Stimulated activated CD4-positive, alpha-beta T cell treated with anti-CD3 and anti-CD28 coated beads, Interleukin-4, amount 100 ng/mL, for 24 hours (primary cell): ENCODE results near the gene HAPLN2.

Experiments
- DNase-seq: peaks from one replicate; pipeline ENCODE4 v3.0.0-alpha.2; 2020

HAPLN2 gene

GRCh38 chr1:156646738-156647211 lies 27.6 kb downstream of the HAPLN2 start:
- DNase-seq = no peak

GRCh38 chr1:156647351-156647750 lies 28.1 kb downstream of the HAPLN2 start:
- no peak for DNase-seq

GRCh38 chr1:156648496-156648895 lies 29.3 kb downstream of the HAPLN2 start:
- DNase-seq = no peak

- DNase-seq = no peak
These were observed 29.7 kb downstream of the HAPLN2 start for GRCh38 chr1:156648951-156649350.

- DNase-seq = no peak
These were observed 33.1 kb downstream of the HAPLN2 start for GRCh38 chr1:156652131-156652991.

- DNase-seq = no peak
These were observed 33.8 kb downstream of the HAPLN2 start for GRCh38 chr1:156652992-156653355.

GRCh38 chr1:156654700-156655099 lies 35.5 kb downstream of the HAPLN2 start:
- no peak for DNase-seq

GRCh38 chr1:156655151-156655903 lies 36.1 kb downstream of the HAPLN2 start:
- no peak for DNase-seq

GRCh38 chr1:156655904-156656516 lies 36.8 kb downstream of the HAPLN2 start:
- DNase-seq = no peak

- DNase-seq = peak; percentile 79
These were observed 37.9 kb downstream of the HAPLN2 start for GRCh38 chr1:156656806-156657740.

GRCh38 chr1:156657741-156658319 lies 38.6 kb downstream of the HAPLN2 start:
- DNase-seq = no peak

- no peak for DNase-seq
These were observed 39.3 kb downstream of the HAPLN2 start for GRCh38 chr1:156658496-156658895.

- DNase-seq = no peak
These were observed 39.8 kb downstream of the HAPLN2 start for GRCh38 chr1:156658945-156659574.

- no peak for DNase-seq
These were observed 40.4 kb downstream of the HAPLN2 start for GRCh38 chr1:156659661-156659987.

- DNase-seq = peak; percentile 92
These were observed 41.0 kb downstream of the HAPLN2 start for GRCh38 chr1:156659988-156660751.

GRCh38 chr1:156660752-156661112 lies 41.5 kb downstream of the HAPLN2 start:
- DNase-seq = no peak

GRCh38 chr1:156662005-156662799 lies 43.0 kb downstream of the HAPLN2 start:
- no peak for DNase-seq

- no peak for DNase-seq
These were observed 43.5 kb downstream of the HAPLN2 start for GRCh38 chr1:156662800-156663055.

- no peak for DNase-seq
These were observed 44.0 kb downstream of the HAPLN2 start for GRCh38 chr1:156663178-156663577.

GRCh38 chr1:156664046-156664766 lies 45.0 kb downstream of the HAPLN2 start:
- DNase-seq = no peak
